Esophagus muscularis mucosa (tissue), 4 donors: ENCODE measurements around the gene ANK2. TPM values are rescaled to one million over a fixed set of nuclear protein-coding genes. Genes with fewer than 3 reads are reported as not detected.

Source experiments
- DNase-seq: peaks from one replicate; pipeline ENCODE4 v3.0.0-alpha.2; 2017; ENCODE audit errors: extremely low spot score
- H3K27ac ChIP-seq, 4 donors: fragments of 200-600 bp; sonication (generic); replicated peaks in 1 of 4; 1 replicate in 3 of 4; 2 replicates in 1 of 4; pipeline ENCODE4 v1.5.1; 2016 to 2019; ENCODE audit warnings: mild to moderate bottlenecking in 1 of 4
- H3K27me3 ChIP-seq, 4 donors: fragments of 200-600 bp; sonication (generic); one replicate each; pipeline versions ENCODE4 v1.5.1 to v1.6.0; 2016 to 2019
- H3K36me3 ChIP-seq, 4 donors: fragments of 200-600 bp; sonication (generic); one replicate each; pipeline ENCODE4 v1.5.1; 2016 to 2019
- H3K4me1 ChIP-seq, 4 donors: fragments of 200-600 bp; sonication (generic); one replicate each; pipeline ENCODE4 v1.5.1; 2016 to 2019
- H3K4me3 ChIP-seq, 4 donors: fragments of 200-600 bp; sonication (generic); 1 replicate in 2 of 4; 2 replicates in 2 of 4; pipeline ENCODE4 v1.5.1; 2016 to 2019; ENCODE audit warnings: mild to moderate bottlenecking in 4 of 4, moderate library complexity in 1 of 4
- H3K9me3 ChIP-seq, 4 donors: fragments of 200-600 bp; sonication (generic); 1 replicate in 3 of 4; 2 replicates in 1 of 4; pipeline ENCODE4 v1.5.1; 2016 to 2019
- EP300 ChIP-seq: sonication (generic); formaldehyde crosslinking; IDR thresholded peaks from one replicate; pipeline ENCODE4 v1.6.1; 2017; ENCODE audit warnings: antibody characterized with exemption
- POLR2A ChIP-seq: fragments of 450-650 bp; IDR thresholded peaks from one replicate; pipeline ENCODE4 v1.6.1; 2017; ENCODE audit warnings: antibody characterized with exemption, moderate library complexity, mild to moderate bottlenecking, low read depth
- POLR2AphosphoS5 ChIP-seq, 2 donors: sonication (generic); formaldehyde crosslinking; IDR thresholded peaks; one replicate each; pipeline ENCODE4 v1.6.1; 2017; ENCODE audit warnings: antibody characterized with exemption in 2 of 2
- WGBS: methylation state at CpG from one replicate; pipeline ENCODE4 v1.1.5; 2018; 5-methylcytosine and 5-hydroxymethylcytosine counted together
- intact Hi-C: fragments of 100-400 bp; cut with DNase I; formaldehyde crosslinking; loops from one replicate; pipeline ENCODE4 v1.15.1; 2023
- total RNA-seq, 4 donors: library from RNA; depleted of rRNA; stranded (reverse); fragments of >200 nt; gene quantifications; one replicate each; pipeline versions ENCODE4 v1.1.0 to v1.2.1, GENCODE V29; 2016
- TF ChIP-seq, protein P1 (sequence below), 3 experiments: fragments of 200-600 bp in 2 of 3; fragments of 450-650 bp in 1 of 3; sonication (generic) in 2 of 3; IDR thresholded peaks; one replicate each; pipeline ENCODE4 v1.5.1; 2017 to 2019; ENCODE audit warnings: antibody characterized with exemption in 3 of 3, mild to moderate bottlenecking in 2 of 3, moderate library complexity in 1 of 3

ANK2 gene
- total RNA-seq, 4 donors from 2014 or later: 76.8 to 88.0 (median 82.8) TPM

DNA sequence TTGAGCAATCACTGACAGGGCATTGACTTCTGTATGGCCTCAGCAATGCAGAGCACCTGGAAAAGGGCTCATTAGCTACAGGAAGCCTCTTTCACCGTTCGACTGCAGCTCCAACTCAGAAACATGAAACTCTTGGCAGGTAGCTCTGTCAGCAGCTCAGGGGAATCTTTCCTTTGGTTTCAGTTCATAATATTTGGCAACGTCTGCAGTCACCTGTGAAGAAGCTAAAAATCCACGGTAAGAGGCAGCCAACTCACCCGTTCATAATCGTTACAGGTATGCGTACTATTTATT lies 357.2 kb downstream of the ANK2 start:
- TF ChIP-seq POLR2AphosphoS5 (IDR thresholded peaks at IDR 0.05): no peak
- TF ChIP-seq POLR2A: no peak
- TF ChIP-seq EP300: no peak
- TF ChIP-seq, protein P1, sequence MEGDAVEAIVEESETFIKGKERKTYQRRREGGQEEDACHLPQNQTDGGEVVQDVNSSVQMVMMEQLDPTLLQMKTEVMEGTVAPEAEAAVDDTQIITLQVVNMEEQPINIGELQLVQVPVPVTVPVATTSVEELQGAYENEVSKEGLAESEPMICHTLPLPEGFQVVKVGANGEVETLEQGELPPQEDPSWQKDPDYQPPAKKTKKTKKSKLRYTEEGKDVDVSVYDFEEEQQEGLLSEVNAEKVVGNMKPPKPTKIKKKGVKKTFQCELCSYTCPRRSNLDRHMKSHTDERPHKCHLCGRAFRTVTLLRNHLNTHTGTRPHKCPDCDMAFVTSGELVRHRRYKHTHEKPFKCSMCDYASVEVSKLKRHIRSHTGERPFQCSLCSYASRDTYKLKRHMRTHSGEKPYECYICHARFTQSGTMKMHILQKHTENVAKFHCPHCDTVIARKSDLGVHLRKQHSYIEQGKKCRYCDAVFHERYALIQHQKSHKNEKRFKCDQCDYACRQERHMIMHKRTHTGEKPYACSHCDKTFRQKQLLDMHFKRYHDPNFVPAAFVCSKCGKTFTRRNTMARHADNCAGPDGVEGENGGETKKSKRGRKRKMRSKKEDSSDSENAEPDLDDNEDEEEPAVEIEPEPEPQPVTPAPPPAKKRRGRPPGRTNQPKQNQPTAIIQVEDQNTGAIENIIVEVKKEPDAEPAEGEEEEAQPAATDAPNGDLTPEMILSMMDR (IDR thresholded peaks at IDR 0.05): no peak
- H3K27me3 ChIP-seq: no peaks in the 10 kb centered on the region
- no peak overlapping the region for H3K27ac ChIP-seq
- DNase-seq: no peak
- H3K9me3 ChIP-seq: no peaks in the 10 kb centered on the region
- no peak overlapping the region for H3K4me3 ChIP-seq
- intact Hi-C loops: loop anchor here (10.0 kb wide), 1 partner anchor 568 kb away; the partner anchor contains the start of gene ARSJ
- H3K4me1 ChIP-seq: peaks cover 0 to 6% (median 2%) of the 10 kb centered on the region in 4 donors
- no peaks in the 10 kb centered on the region for H3K36me3 ChIP-seq
- WGBS: 79% methylated on average over 7 of the region's 7 CpGs

DNA sequence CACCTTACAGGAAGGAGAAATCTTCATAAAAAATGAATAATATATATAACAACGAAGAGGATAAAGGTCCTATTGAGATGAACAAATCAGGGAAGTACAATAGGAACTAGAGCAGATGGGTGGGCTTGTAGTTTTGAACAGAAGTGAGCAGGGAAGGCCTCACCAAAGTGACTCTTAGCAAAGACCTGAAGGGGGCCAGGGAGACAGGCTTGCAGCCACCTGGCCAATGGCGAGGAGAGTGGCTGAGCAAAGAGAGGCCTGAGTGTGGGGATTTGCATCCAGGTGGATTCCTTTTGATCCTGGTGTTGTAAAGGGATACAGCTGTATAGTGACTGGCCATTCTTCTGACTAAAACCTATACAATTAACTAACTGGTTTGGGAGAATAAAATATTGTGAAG lies 358.0 kb downstream of the ANK2 start:
- 85% methylated on average over 2 of the region's 2 CpGs for WGBS
- Histone ChIP-seq H3K27me3 (no peaks in the 10 kb centered on the region), H3K4me1 (peaks cover 0 to 6% (median 2%) of the 10 kb centered on the region in 4 donors), H3K36me3 (no peaks in the 10 kb centered on the region), H3K27ac (no peak overlapping the region), H3K4me3 (no peak overlapping the region), H3K9me3 (no peaks in the 10 kb centered on the region)
- DNase-seq: no peak
- TF ChIP-seq POLR2AphosphoS5 (IDR thresholded peaks at IDR 0.05) (no peak), EP300 (no peak), POLR2A (no peak)
- TF ChIP-seq, protein P1 (IDR thresholded peaks at IDR 0.05): no peak
- intact Hi-C loops: loop anchor here (10.0 kb wide), 1 partner anchor 567 kb away; the partner anchor contains the start of gene ARSJ

DNA sequence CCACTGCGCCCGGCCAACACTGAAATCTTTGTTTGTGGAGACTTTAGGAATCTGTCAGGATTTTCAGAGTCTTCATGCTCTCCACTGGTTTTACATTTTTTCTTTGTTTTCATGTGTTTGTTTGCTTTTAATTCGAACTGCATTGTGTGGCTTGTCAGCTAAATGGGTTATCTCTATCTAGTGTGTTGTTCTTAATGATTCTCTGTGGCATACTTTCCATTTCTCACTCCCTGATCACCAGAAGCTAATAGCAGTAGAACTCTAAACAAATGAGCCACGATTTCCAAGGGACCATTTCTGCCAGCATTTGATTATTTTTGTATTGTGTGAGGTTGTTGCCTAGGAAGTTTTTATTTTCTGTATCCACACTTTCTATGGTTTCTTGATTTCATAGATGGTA lies 359.7 kb downstream of the ANK2 start:
- whole genome bisulfite sequencing: 53% methylated on average over 4 of the region's 4 CpGs
- H3K27ac ChIP-seq: no peak overlapping the region

DNA sequence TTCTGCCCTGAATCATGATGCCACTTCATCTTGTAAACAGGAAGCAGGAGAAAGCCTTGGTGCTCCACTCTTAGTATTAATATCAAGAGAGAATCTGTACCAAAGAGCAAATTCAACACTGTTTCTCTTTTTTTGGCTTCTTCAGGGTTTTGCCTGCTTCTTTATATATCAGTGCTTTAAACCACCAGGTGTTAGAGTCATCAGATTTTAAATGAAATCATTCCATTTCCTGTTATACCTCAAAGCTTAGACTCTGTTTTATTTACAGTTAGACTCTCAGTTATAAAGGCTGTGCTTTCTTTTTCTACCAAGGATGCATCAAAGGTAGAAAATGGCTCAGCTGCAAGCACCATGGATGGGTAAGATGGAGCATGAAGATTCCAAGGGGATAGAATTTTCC lies 361.2 kb downstream of the ANK2 start:
- Histone ChIP-seq H3K27ac (no peak overlapping the region), H3K9me3 (no peaks in the 10 kb centered on the region), H3K27me3 (no peaks in the 10 kb centered on the region), H3K4me3 (no peak overlapping the region), H3K4me1 (peaks cover 0 to 5% (median 0%) of the 10 kb centered on the region in 4 donors), H3K36me3 (no peaks in the 10 kb centered on the region)
- DNase-seq: no peak
- TF ChIP-seq EP300 (no peak), POLR2AphosphoS5 (IDR thresholded peaks at IDR 0.05) (no peak), POLR2A (no peak)
- TF ChIP-seq, protein P1 (IDR thresholded peaks at IDR 0.05): no peak
- intact Hi-C loops: no loop called here

More for the DNA sequence above, 359.7 kb downstream of the ANK2 start:
- TF ChIP-seq EP300: no peak
- no peak for TF ChIP-seq POLR2AphosphoS5 (IDR thresholded peaks at IDR 0.05)
- TF ChIP-seq POLR2A: no peak
- TF ChIP-seq, protein P1 (IDR thresholded peaks at IDR 0.05): no peak
- Histone ChIP-seq H3K9me3 (no peaks in the 10 kb centered on the region), H3K27me3 (no peaks in the 10 kb centered on the region), H3K4me3 (no peak overlapping the region), H3K4me1 (peaks cover 0 to 6% (median 2%) of the 10 kb centered on the region in 4 donors), H3K36me3 (no peaks in the 10 kb centered on the region)
- intact Hi-C loops: loop anchor here (10.0 kb wide), 1 partner anchor 566 kb away; the partner anchor contains the start of gene ARSJ
- DNase-seq: no peak

DNA sequence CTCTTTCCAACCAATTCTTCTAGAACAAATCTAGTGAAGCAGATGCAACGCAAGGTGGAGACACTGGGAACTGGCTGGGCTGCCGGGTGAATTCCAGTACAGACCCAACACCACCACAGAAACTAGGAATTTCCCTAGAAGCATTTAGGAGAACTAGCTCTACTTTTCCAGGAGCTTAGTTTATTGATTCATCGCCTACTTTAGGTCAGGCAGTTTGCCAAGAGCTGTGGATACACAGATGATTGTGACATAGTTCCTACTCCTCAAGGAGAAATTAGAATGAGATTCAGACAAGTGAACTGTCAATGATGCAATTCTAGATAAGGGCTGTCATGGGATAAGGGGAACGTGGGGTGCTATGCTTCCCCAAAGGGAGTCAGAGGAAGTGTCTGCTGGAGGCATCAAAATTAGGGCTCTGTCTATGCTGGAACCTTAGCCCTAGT lies 362.1 kb downstream of the ANK2 start:
- Histone ChIP-seq H3K4me1 (peaks cover 0 to 5% (median 0%) of the 10 kb centered on the region in 4 donors), H3K4me3 (no peak overlapping the region), H3K9me3 (no peaks in the 10 kb centered on the region), H3K27me3 (no peaks in the 10 kb centered on the region), H3K36me3 (no peaks in the 10 kb centered on the region), H3K27ac (no peak overlapping the region)
- WGBS: 52% methylated on average over 4 of the region's 4 CpGs
- TF ChIP-seq, protein P1 (IDR thresholded peaks at IDR 0.05): no peak
- no peak for TF ChIP-seq POLR2AphosphoS5 (IDR thresholded peaks at IDR 0.05)
- TF ChIP-seq POLR2A: no peak
- no peak for TF ChIP-seq EP300
- intact Hi-C loops: no loop called here
- no peak for DNase-seq
